Measurements from ENCODE around the gene UBASH3B. TPM values are rescaled to one million over a fixed set of nuclear protein-coding genes. Genes with fewer than 3 reads are reported as not detected.

The UBASH3B gene
- total RNA-seq, 1 experiment from 2014 or later = 8.0 TPM

DNA sequence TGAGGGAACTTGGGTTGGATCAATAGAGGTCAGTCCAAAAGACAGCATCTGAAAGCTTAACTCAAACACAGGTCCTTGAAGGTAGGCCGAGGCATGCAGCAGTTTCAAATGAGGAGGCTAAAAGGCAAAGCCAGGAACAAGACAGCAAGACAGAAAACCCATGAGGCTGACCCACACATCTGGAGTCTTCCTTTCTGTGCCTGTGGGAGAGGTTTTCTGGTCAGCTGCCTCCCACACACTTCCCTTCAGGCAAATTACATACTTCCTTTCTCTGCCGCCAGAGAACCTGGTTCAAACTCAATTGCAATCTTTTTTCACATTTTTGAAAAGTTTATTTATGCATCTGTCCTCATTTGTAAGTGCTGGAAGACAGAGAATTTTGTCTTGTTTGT, 153.0 kb downstream of the UBASH3B start:
- no peak overlapping the region for H3K4ac ChIP-seq (ENCODE audit: low read depth, low read length)
- H3K18ac ChIP-seq (ENCODE audit: insufficient read length, low read depth, low read length) = no peak overlapping the region
- no peak overlapping the region for H4K8ac ChIP-seq (replicated peaks; ENCODE audit: insufficient read length, low read depth, low read length)
- no peak overlapping the region for H3T11ph ChIP-seq (ENCODE audit: low read length)
- H3K27me3 Mint-ChIP-seq (ENCODE audit: low read depth) = no peaks in the 10 kb centered on the region
- no peaks in the 10 kb centered on the region; a peak in 1 of 7 replicates for H3K36me3 Mint-ChIP-seq (ENCODE audit: insufficient read depth in 1 of 3, low read depth in 3 of 3)
- no peak overlapping the region for H3K9ac ChIP-seq (ENCODE audit: extremely low read depth, insufficient read length, low read length)
- H3K27me3 ChIP-seq (ENCODE audit: insufficient read depth, low read length) = no peaks in the 10 kb centered on the region
- peaks cover 35 to 52% of the 10 kb centered on the region in 2 experiments for H3K4me1 Mint-ChIP-seq
- no peak overlapping the region for H2BK20ac ChIP-seq (ENCODE audit: low read depth, low read length, poor library complexity, severe bottlenecking)
- no peak overlapping the region for H3K4me2 ChIP-seq (ENCODE audit: insufficient read depth, insufficient read length, low read length)
- no peak overlapping the region for H3K4me3 Mint-ChIP-seq
- H2BK5ac ChIP-seq (ENCODE audit: insufficient read length, low read length) = no peak overlapping the region
- no peak overlapping the region for H3K56ac ChIP-seq (ENCODE audit: insufficient read length, low read depth, low read length)
- no peaks in the 10 kb centered on the region for H3K9me3 ChIP-seq (ENCODE audit: control insufficient read depth, low read depth, low read length)
- H3K4me1 ChIP-seq (ENCODE audit: insufficient read depth, low read length) = peaks cover 8% of the 10 kb centered on the region
- no peak overlapping the region for H2BK12ac ChIP-seq (ENCODE audit: insufficient read length, low read depth, low read length)
- no CpG with 5 or more reads among the region's 2 CpGs for WGBS (ENCODE audit: extremely low coverage, insufficient read length, low lambda C conversion rate)
- H3K79me2 ChIP-seq (ENCODE audit: insufficient read depth, low read length) = no peaks in the 10 kb centered on the region
- no peak overlapping the region for H3K14ac ChIP-seq (ENCODE audit: insufficient read depth, low read length)
- DNase-seq = no peak
- H2AK5ac ChIP-seq (ENCODE audit: insufficient read length, low read length) = no peak overlapping the region
- no peak overlapping the region for H4K91ac ChIP-seq (ENCODE audit: insufficient read length, low read depth, low read length)
- H4K5ac ChIP-seq (ENCODE audit: insufficient read length, low read depth, low read length) = no peak overlapping the region
- no peaks in the 10 kb centered on the region for H3K9me3 Mint-ChIP-seq
- peaks cover 4% of the 10 kb centered on the region for H3K23me2 ChIP-seq (ENCODE audit: insufficient read length, low read depth, low read length, poor library complexity, severe bottlenecking)
- H2BK15ac ChIP-seq (ENCODE audit: low read depth, low read length) = no peak overlapping the region
- H3K23ac ChIP-seq (ENCODE audit: insufficient read length, low read depth, low read length) = no peak overlapping the region
- no peaks in the 10 kb centered on the region for H4K20me1 ChIP-seq (ENCODE audit: control insufficient read depth, insufficient read depth, insufficient read length)
- no peaks in the 10 kb centered on the region for H3K79me1 ChIP-seq (ENCODE audit: insufficient read depth, low read depth, low read length, poor library complexity, severe bottlenecking)
- H2BK120ac ChIP-seq (ENCODE audit: low read depth, low read length, poor library complexity, severe bottlenecking) = no peak overlapping the region
- H3K27ac Mint-ChIP-seq = peak overlapping the region in 1 of 3 experiments; percentile 69; a peak in 1 of 7 replicates
- TF ChIP-seq, protein P1, sequence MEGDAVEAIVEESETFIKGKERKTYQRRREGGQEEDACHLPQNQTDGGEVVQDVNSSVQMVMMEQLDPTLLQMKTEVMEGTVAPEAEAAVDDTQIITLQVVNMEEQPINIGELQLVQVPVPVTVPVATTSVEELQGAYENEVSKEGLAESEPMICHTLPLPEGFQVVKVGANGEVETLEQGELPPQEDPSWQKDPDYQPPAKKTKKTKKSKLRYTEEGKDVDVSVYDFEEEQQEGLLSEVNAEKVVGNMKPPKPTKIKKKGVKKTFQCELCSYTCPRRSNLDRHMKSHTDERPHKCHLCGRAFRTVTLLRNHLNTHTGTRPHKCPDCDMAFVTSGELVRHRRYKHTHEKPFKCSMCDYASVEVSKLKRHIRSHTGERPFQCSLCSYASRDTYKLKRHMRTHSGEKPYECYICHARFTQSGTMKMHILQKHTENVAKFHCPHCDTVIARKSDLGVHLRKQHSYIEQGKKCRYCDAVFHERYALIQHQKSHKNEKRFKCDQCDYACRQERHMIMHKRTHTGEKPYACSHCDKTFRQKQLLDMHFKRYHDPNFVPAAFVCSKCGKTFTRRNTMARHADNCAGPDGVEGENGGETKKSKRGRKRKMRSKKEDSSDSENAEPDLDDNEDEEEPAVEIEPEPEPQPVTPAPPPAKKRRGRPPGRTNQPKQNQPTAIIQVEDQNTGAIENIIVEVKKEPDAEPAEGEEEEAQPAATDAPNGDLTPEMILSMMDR (conservative IDR thresholded peaks at IDR 0.05) = no peak
- H3K27ac ChIP-seq (ENCODE audit: insufficient read length, low read depth, low read length) = no peak overlapping the region
- no peak overlapping the region for H2AFZ ChIP-seq (ENCODE audit: low read length)
